ENCODE measurements around the gene TDP2. TPM values are rescaled to one million over a fixed set of nuclear protein-coding genes. Genes with fewer than 3 reads are reported as not detected.
"Not testable (repeated sequence)": the region's sequence is repeated elsewhere in the genome, so short reads cannot be mapped to it uniquely, and the experiment has no call there.

Gene TDP2
- total RNA-seq, 4 donors from 2014 or later, result 32.4 to 40.2 (median 36.3) TPM

GRCh38 chr6:24680582-24680981, 13.9 kb upstream of the TDP2 start:
- H3K36me3 ChIP-seq, result no peaks in the 10 kb centered on the region
- intact Hi-C loops (cut with DNase I; ENCODE audit: low total_unique reads), result no loop called here
- no peak for TF ChIP-seq POLR2A (IDR thresholded peaks at IDR 0.05)
- TF ChIP-seq CTCF (IDR thresholded peaks at IDR 0.05), result no peak
- no peaks in the 10 kb centered on the region for H3K27me3 ChIP-seq
- DNase-seq, result no peak
- no peak overlapping the region for H3K4me3 ChIP-seq
- no peak overlapping the region for H3K27ac ChIP-seq
- H3K9me3 ChIP-seq, result no peaks in the 10 kb centered on the region
- no peaks in the 10 kb centered on the region for H3K4me1 ChIP-seq

GRCh38 chr6:24678792-24679352, 12.2 kb upstream of the TDP2 start:
- H3K4me1 ChIP-seq; H3K4me3 ChIP-seq; intact Hi-C loops (cut with DNase I; ENCODE audit: low total_unique reads); H3K9me3 ChIP-seq; H3K27ac ChIP-seq; H3K27me3 ChIP-seq; DNase-seq; H3K36me3 ChIP-seq: not testable (repeated sequence)

- H3K27ac ChIP-seq, result no peak overlapping the region
- H3K4me1 ChIP-seq, result no peaks in the 10 kb centered on the region
- no peak for DNase-seq
- no peaks in the 10 kb centered on the region for H3K27me3 ChIP-seq
- no peaks in the 10 kb centered on the region for H3K36me3 ChIP-seq
- no peak overlapping the region for H3K4me3 ChIP-seq
- no peaks in the 10 kb centered on the region for H3K9me3 ChIP-seq
- TF ChIP-seq POLR2A (IDR thresholded peaks at IDR 0.05) (no peak), CTCF (IDR thresholded peaks at IDR 0.05) (no peak)
- intact Hi-C loops (cut with DNase I; ENCODE audit: low total_unique reads), result no loop called here
Measured at GRCh38 chr6:24673625-24674024, 6.9 kb upstream of the TDP2 start.

GRCh38 chr6:24672620-24673182, 6.0 kb upstream of the TDP2 start:
- Histone ChIP-seq H3K4me3 (no peak overlapping the region), H3K36me3 (no peaks in the 10 kb centered on the region), H3K9me3 (no peaks in the 10 kb centered on the region), H3K4me1 (no peaks in the 10 kb centered on the region), H3K27me3 (no peaks in the 10 kb centered on the region), H3K27ac (no peak overlapping the region)
- no peak for TF ChIP-seq CTCF (IDR thresholded peaks at IDR 0.05)
- TF ChIP-seq POLR2A (IDR thresholded peaks at IDR 0.05), result no peak
- intact Hi-C loops (cut with DNase I; ENCODE audit: low total_unique reads), result no loop called here
- DNase-seq, result no peak

GRCh38 chr6:24671077-24671476, 4.4 kb upstream of the TDP2 start:
- H3K36me3 ChIP-seq; H3K27ac ChIP-seq; H3K4me1 ChIP-seq; intact Hi-C loops (cut with DNase I; ENCODE audit: low total_unique reads); DNase-seq; H3K9me3 ChIP-seq; H3K27me3 ChIP-seq; H3K4me3 ChIP-seq: not testable (repeated sequence)

- H3K27me3 ChIP-seq; intact Hi-C loops (cut with DNase I; ENCODE audit: low total_unique reads); H3K27ac ChIP-seq; H3K4me3 ChIP-seq; H3K9me3 ChIP-seq; H3K36me3 ChIP-seq; H3K4me1 ChIP-seq; DNase-seq: not testable (repeated sequence)
Measured at GRCh38 chr6:24670492-24670891, 3.8 kb upstream of the TDP2 start.

GRCh38 chr6:24668997-24669361, 2.3 kb upstream of the TDP2 start:
- Histone ChIP-seq H3K9me3 (no peaks in the 10 kb centered on the region), H3K36me3 (no peaks in the 10 kb centered on the region), H3K4me3 (no peak overlapping the region), H3K4me1 (peaks cover 0 to 6% of the 10 kb centered on the region in 2 donors), H3K27me3 (no peaks in the 10 kb centered on the region), H3K27ac (no peak overlapping the region)
- TF ChIP-seq POLR2A (IDR thresholded peaks at IDR 0.05) (no peak), CTCF (IDR thresholded peaks at IDR 0.05) (no peak)
- DNase-seq, result no peak
- intact Hi-C loops (cut with DNase I; ENCODE audit: low total_unique reads), result no loop called here

GRCh38 chr6:24668066-24668996, 1.6 kb upstream of the TDP2 start:
- intact Hi-C loops (cut with DNase I; ENCODE audit: low total_unique reads); H3K9me3 ChIP-seq; H3K36me3 ChIP-seq; DNase-seq; H3K4me1 ChIP-seq; H3K27me3 ChIP-seq: not testable (repeated sequence)
- Histone ChIP-seq H3K4me3 (peak overlapping the region in 1 of 2 donors; percentile 82), H3K27ac (peak overlapping the region in 1 of 2 donors; percentile 89)
